Heart left ventricle (tissue), 16 donors: ENCODE results near the gene ZNF664. TPM values are rescaled to one million over a fixed set of nuclear protein-coding genes. Genes with fewer than 3 reads are reported as not detected.

Experiments used
- ATAC-seq, 4 donors: fragments of 200-7000 bp; cut with Tn5 transposase; one replicate each; pipeline ENCODE4 v1.9.1; 2020 to 2022; ENCODE audit warnings: moderate library complexity in 4 of 4, mild to moderate bottlenecking in 3 of 4, moderate number of reproducible peaks in 1 of 4
- DNase-seq, 5 donors: peaks; one replicate each; pipeline ENCODE4 v3.0.0-alpha.2; 2020
- H3K27ac ChIP-seq, 12 donors: fragments of 200-600 bp; sonication (generic) in 4 of 12; one replicate each; pipeline versions ENCODE4 v1.5.0 to v1.8.0; 2016 to 2022; ENCODE audit warnings: mild to moderate bottlenecking in 2 of 12
- H3K27me3 ChIP-seq, 9 donors: fragments of 200-600 bp; sonication (generic) in 2 of 9; one replicate each; pipeline versions ENCODE4 v1.5.1 to v1.8.0; 2016 to 2022; ENCODE audit warnings: mild to moderate bottlenecking in 3 of 9
- H3K36me3 ChIP-seq, 9 donors: fragments of 200-600 bp; sonication (generic) in 2 of 9; one replicate each; pipeline versions ENCODE4 v1.5.0 to v1.8.0; 2018 to 2022; ENCODE audit warnings: mild to moderate bottlenecking in 2 of 9
- H3K4me1 ChIP-seq, 12 donors: fragments of 200-600 bp; sonication (generic) in 4 of 12; one replicate each; pipeline versions ENCODE4 v1.5.0 to v1.8.0; 2016 to 2022; ENCODE audit warnings: mild to moderate bottlenecking in 3 of 12
- H3K4me3 ChIP-seq, 12 donors: fragments of 200-600 bp; sonication (generic) in 4 of 12; one replicate each; pipeline versions ENCODE4 v1.5.0 to v1.8.0; 2017 to 2022; ENCODE audit warnings: mild to moderate bottlenecking in 9 of 12, moderate library complexity in 4 of 12
- H3K9me3 ChIP-seq, 12 donors: fragments of 200-600 bp; sonication (generic) in 4 of 12; one replicate each; pipeline versions ENCODE4 v1.5.0 to v1.8.0; 2016 to 2022; ENCODE audit warnings: mild to moderate bottlenecking in 1 of 12
- POLR2A ChIP-seq, 2 donors: fragments of 450-650 bp; IDR thresholded peaks; one replicate each; pipeline ENCODE4 v1.6.1; 2017; ENCODE audit warnings: antibody characterized with exemption in 2 of 2, mild to moderate bottlenecking in 2 of 2, moderate library complexity in 2 of 2
- WGBS, 4 donors: extraction: QIAGEN DNeasy Blood & Tissue Kit in 2 of 4; methylation state at CpG; one replicate each; pipeline versions ENCODE4 v1.1.5 to v1.1.7; 2013 to 2018; 5-methylcytosine and 5-hydroxymethylcytosine counted together
- intact Hi-C, 10 donors: fragments of 100-400 bp; cut with DNase I; formaldehyde crosslinking; loops; one replicate each; pipeline versions ENCODE4 v1.11.1 to v1.14.2; 2022
- polyA plus RNA-seq, 2 donors: library from polyadenylated mRNA; stranded (reverse); fragments of 200-250 nt; gene quantifications; one replicate each; pipeline ENCODE4 v1.2.3, GENCODE V29; 2013
- total RNA-seq, 9 donors: library from RNA; depleted of rRNA in 2 of 9; stranded (reverse); fragments of >200 nt in 2 of 9; fragmentation: NEBNext Ultra II Directional in 3 of 9; extraction: Animal tissue kit (Norgen Biotek cat#: 25700) in 3 of 9; gene quantifications; one replicate each; pipeline versions ENCODE4 v1.1.0 to v1.2.4, GENCODE V29; 2016 to 2023
- TF ChIP-seq, protein P1 (sequence below), 12 donors: fragments of 200-600 bp; sonication (generic) in 4 of 12; IDR thresholded peaks; one replicate each; pipeline versions ENCODE4 v1.5.0 to v1.8.0; 2018 to 2022; ENCODE audit warnings: antibody characterized with exemption in 12 of 12, mild to moderate bottlenecking in 5 of 12
- donor health status: ischemic (EF 13 %, LVEDD 7.1; RV severe dilation, severe dysfunction).
- donor health status: healthy with polysubstance abuse.
- donor health status: DM: no; HTN: yes; CAD: no.
- donor health status: DM: no; HTN: no; CAD: no.
- donor health status: ischemic (EF 25% LVEDD 6.9; RV normal size, moderate dysfunction).
- donor health status: ischemic (EF 25% LVEDD 5.7; RV mildly dilated, moderate dysfunction).
- donor health status: healthy.
- donor health status: DM: yes; HTN: yes; CAD: no.
- donor health status: ischemic (EF 35%, LVEDD 5.7; RV mildly dilated, moderate dysfunction).
- donor health status: nonischemic (EF 11% LVEDD 7.7; RV severe dilation, severe dysfunction).
- donor health status: DM: yes; HTN: yes; CAD: no.
- donor health status: PGD.
- donor health status: ischemic (EF 29% LVEDD 5.4; RV normal size, mild dysfunction).
- donor health status: nonischemic (EF 23%, LVEDD 6.1; RV moderate dilation, normal function).

Gene ZNF664
- total and polyA plus RNA-seq, 11 donors = 43.1 to 104 (median 73.3) TPM

DNA sequence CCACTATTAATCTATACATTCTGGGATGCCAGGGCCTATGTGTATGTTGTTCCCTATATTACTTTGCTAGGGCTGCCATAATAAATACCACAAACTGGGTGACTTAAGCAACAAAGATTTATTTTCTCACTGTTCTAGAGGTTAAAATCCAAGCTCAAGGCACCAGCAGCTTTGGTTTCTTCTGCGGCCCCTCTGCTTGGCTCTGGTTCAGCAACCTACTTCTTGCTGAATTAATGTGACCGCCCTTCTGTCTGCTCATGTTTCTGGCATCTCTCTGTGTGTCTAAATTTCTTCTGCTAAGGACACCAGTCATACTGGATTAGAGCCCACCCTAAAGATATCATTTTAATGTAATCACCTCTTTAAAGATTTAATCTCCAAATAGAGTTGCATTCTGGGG lies 84.7 kb downstream of the ZNF664 start:
- Histone ChIP-seq H3K36me3 (no peaks in the 10 kb centered on the region), H3K9me3 (peaks cover 0 to 3% (median 0%) of the 10 kb centered on the region in 12 donors), H3K4me3 (no peak overlapping the region), H3K27ac (no peak overlapping the region), H3K27me3 (no peaks in the 10 kb centered on the region), H3K4me1 (peaks cover 0 to 8% (median 0%) of the 10 kb centered on the region in 12 donors)
- TF ChIP-seq, protein P1, sequence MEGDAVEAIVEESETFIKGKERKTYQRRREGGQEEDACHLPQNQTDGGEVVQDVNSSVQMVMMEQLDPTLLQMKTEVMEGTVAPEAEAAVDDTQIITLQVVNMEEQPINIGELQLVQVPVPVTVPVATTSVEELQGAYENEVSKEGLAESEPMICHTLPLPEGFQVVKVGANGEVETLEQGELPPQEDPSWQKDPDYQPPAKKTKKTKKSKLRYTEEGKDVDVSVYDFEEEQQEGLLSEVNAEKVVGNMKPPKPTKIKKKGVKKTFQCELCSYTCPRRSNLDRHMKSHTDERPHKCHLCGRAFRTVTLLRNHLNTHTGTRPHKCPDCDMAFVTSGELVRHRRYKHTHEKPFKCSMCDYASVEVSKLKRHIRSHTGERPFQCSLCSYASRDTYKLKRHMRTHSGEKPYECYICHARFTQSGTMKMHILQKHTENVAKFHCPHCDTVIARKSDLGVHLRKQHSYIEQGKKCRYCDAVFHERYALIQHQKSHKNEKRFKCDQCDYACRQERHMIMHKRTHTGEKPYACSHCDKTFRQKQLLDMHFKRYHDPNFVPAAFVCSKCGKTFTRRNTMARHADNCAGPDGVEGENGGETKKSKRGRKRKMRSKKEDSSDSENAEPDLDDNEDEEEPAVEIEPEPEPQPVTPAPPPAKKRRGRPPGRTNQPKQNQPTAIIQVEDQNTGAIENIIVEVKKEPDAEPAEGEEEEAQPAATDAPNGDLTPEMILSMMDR (IDR thresholded peaks at IDR 0.05) = no peak
- TF ChIP-seq POLR2A (IDR thresholded peaks at IDR 0.05) = no peak
- no peak for DNase-seq
- WGBS, 4 donors = 89 to 98% (median 94%) methylated on average over 2 of the region's 2 CpGs
- ATAC-seq = no peak
- intact Hi-C loops = loop anchor here in 4 of 10 donors (5.0 to 10.0 kb wide), 4 partner anchors 260 to 507 kb away; partner anchors contain the start of gene NCOR2 (in 1 of the 4)

GRCh38 chr12:124059752-124060151 lies 86.7 kb downstream of the ZNF664 start:
- ATAC-seq (no peak), DNase-seq (no peak)
- no peak for TF ChIP-seq POLR2A (IDR thresholded peaks at IDR 0.05)
- TF ChIP-seq, protein P1 (IDR thresholded peaks at IDR 0.05) = no peak
- no peaks in the 10 kb centered on the region for H3K27me3 ChIP-seq
- H3K36me3 ChIP-seq = no peaks in the 10 kb centered on the region
- no peak overlapping the region for H3K4me3 ChIP-seq
- H3K9me3 ChIP-seq = peaks cover 0 to 3% (median 0%) of the 10 kb centered on the region in 12 donors
- no peak overlapping the region for H3K27ac ChIP-seq
- intact Hi-C loops = loop anchor here in 4 of 10 donors (5.0 to 10.0 kb wide), 4 partner anchors 258 to 505 kb away; partner anchors contain the start of gene NCOR2 (in 1 of the 4)
- 93 to 95% (median 94%) methylated on average over 3 of the region's 3 CpGs for WGBS, 4 donors
- no peaks in the 10 kb centered on the region for H3K4me1 ChIP-seq

Other genes starting within 250 kb of the ZNF664 start
- under 1 TPM in 5 of 9 donors, not detected in 4; 0.11 to 0.45 (median 0.27) TPM for gene DNAH10, start 210.9 kb upstream of the ZNF664 start, total RNA-seq
- under 1 TPM; 0.04 to 0.11 TPM for gene DNAH10, start 210.9 kb upstream of the ZNF664 start, polyA plus RNA-seq
- 10 to 100 TPM; 37.8 to 77.6 (median 57.3) TPM for gene CCDC92, start 384 bp upstream of the ZNF664 start, total RNA-seq
- 10 to 100 TPM; 58.1 to 86.1 TPM for gene CCDC92, start 384 bp upstream of the ZNF664 start, polyA plus RNA-seq